A673 (cell line): ENCODE data around the gene FHIT. TPM values are rescaled to one million over a fixed set of nuclear protein-coding genes. Genes with fewer than 3 reads are reported as not detected.

ENCODE experiments used
- BruUV-seq: library from RNA; stranded (reverse); fragments of 400-500 nt; replicated peaks from 2 replicates; lab custom pipeline; 2021; lab: Mats Ljungman, UMichigan
- CTCF ChIA-PET: fragments of 300-600 bp; sonication (Branson Sonifier 250); formaldehyde crosslinking; loops from one replicate; lab custom pipeline; 2022; ENCODE audit warnings: antibody characterized with exemption; lab: Charles Lee
- POLR2A ChIA-PET: fragments of 300-600 bp; sonication (Branson Sonifier 250); formaldehyde crosslinking; loops from one replicate; lab custom pipeline; 2022; ENCODE audit warnings: antibody characterized with exemption; ENCODE audit not compliant: low non-redundant PET; lab: Charles Lee
- DNase-seq: peaks from one replicate; pipeline ENCODE4 v3.0.0-alpha.2; 2015; ENCODE audit warnings: low spot score
- H3K27ac ChIP-seq: fragments of 200-600 bp; sonication (generic); 2 replicates; pipeline ENCODE4 v1.5.1; 2016; ENCODE audit warnings: mixed run types, low read depth, mild to moderate bottlenecking, mixed read lengths, antibody characterized with exemption, low read length; ENCODE audit not compliant: poor library complexity, severe bottlenecking
- H3K27me3 ChIP-seq: fragments of 200-600 bp; sonication (generic); replicated peaks from 2 replicates; pipeline ENCODE4 v1.6.1; 2017; ENCODE audit warnings: mixed run types, low read depth, mild to moderate bottlenecking, mixed read lengths, antibody characterized with exemption, low read length; ENCODE audit not compliant: insufficient read depth, poor library complexity
- H3K36me3 ChIP-seq: fragments of 200-600 bp; sonication (generic); 2 replicates; pipeline ENCODE4 v1.6.1; 2016; ENCODE audit warnings: mixed run types, mild to moderate bottlenecking, mixed read lengths, antibody characterized with exemption, low read length; ENCODE audit not compliant: insufficient read depth, poor library complexity, severe bottlenecking
- H3K4me1 ChIP-seq: fragments of 200-600 bp; sonication (generic); 2 replicates; pipeline ENCODE4 v1.6.1; 2017; ENCODE audit warnings: mixed run types, mild to moderate bottlenecking, mixed read lengths, antibody characterized with exemption, low read length; ENCODE audit not compliant: insufficient read depth, poor library complexity, severe bottlenecking
- H3K4me3 ChIP-seq: fragments of 200-600 bp; sonication (generic); 2 replicates; pipeline ENCODE4 v1.5.1; 2016; ENCODE audit warnings: low read depth, mixed run types, mild to moderate bottlenecking, mixed read lengths, low read length; ENCODE audit not compliant: poor library complexity, severe bottlenecking
- H3K9me3 ChIP-seq: fragments of 200-600 bp; sonication (generic); 2 replicates; pipeline ENCODE4 v1.6.1; 2016; ENCODE audit warnings: mixed run types, low read depth, mild to moderate bottlenecking, mixed read lengths, antibody characterized with exemption, low read length; ENCODE audit not compliant: poor library complexity, severe bottlenecking
- CTCF ChIP-seq: fragments of 300-800, 200-600 bp; sonication (generic); conservative IDR thresholded peaks from 2 replicates; pipeline ENCODE4 v1.5.1; 2017; ENCODE audit warnings: low read depth, mild to moderate bottlenecking, antibody characterized with exemption, low read length, moderate library complexity, mixed read lengths
- EZH2 ChIP-seq: fragments of 200-600 bp; sonication (generic); IDR thresholded peaks from 2 replicates; pipeline ENCODE4 v1.6.1; 2017; ENCODE audit warnings: borderline replicate concordance, low read depth, mild to moderate bottlenecking, mixed read lengths, antibody characterized with exemption, low read length; ENCODE audit not compliant: poor library complexity, severe bottlenecking
- intact Hi-C: fragments of 100-400 bp; cut with micrococcal nuclease; formaldehyde crosslinking; loops from one replicate; pipeline ENCODE4 v1.10.0; 2022; ENCODE audit not compliant: unreplicated experiment
- total RNA-seq: library from RNA; stranded (reverse); gene quantifications from 2 replicates; pipeline ENCODE4 v1.2.3, GENCODE V29; 2021

The FHIT gene
- total RNA-seq, 1 experiment from 2014 or later, result not detected

- no TSS peak for BruUV-seq
- TF ChIP-seq CTCF, result no peak
- TF ChIP-seq EZH2, result no peak
- H3K36me3 ChIP-seq, result no peaks in the 10 kb centered on the region
Observed at GRCh38 chr3:60772584-60772983, 478.7 kb downstream of the FHIT start.

GRCh38 chr3:60771766-60772165, 479.5 kb downstream of the FHIT start:
- intact Hi-C loops, result no loop called here
- ChIA-PET CTCF (no interaction called here), POLR2A (no interaction called here)
- no peak overlapping the region for H3K27ac ChIP-seq
- DNase-seq, result no peak
- TF ChIP-seq EZH2 (no peak), CTCF (no peak)
- no peak overlapping the region for H3K4me3 ChIP-seq
- no TSS peak for BruUV-seq
- H3K36me3 ChIP-seq, result no peaks in the 10 kb centered on the region
- H3K9me3 ChIP-seq, result no peaks in the 10 kb centered on the region
- H3K27me3 ChIP-seq, result no peaks in the 10 kb centered on the region
- no peaks in the 10 kb centered on the region for H3K4me1 ChIP-seq

More at GRCh38 chr3:60772584-60772983, 478.7 kb downstream of the FHIT start:
- H3K4me3 ChIP-seq, result no peak overlapping the region
- intact Hi-C loops, result no loop called here
- ChIA-PET CTCF (no interaction called here), POLR2A (no interaction called here)
- no peaks in the 10 kb centered on the region for H3K9me3 ChIP-seq
- H3K27me3 ChIP-seq, result no peaks in the 10 kb centered on the region
- no peak overlapping the region for H3K27ac ChIP-seq
- H3K4me1 ChIP-seq, result no peaks in the 10 kb centered on the region
- no peak for DNase-seq

GRCh38 chr3:60770532-60770931, 480.7 kb downstream of the FHIT start:
- DNase-seq, result no peak
- Histone ChIP-seq H3K4me3 (no peak overlapping the region), H3K27me3 (no peaks in the 10 kb centered on the region), H3K27ac (no peak overlapping the region), H3K4me1 (no peaks in the 10 kb centered on the region), H3K9me3 (no peaks in the 10 kb centered on the region), H3K36me3 (no peaks in the 10 kb centered on the region)
- intact Hi-C loops, result no loop called here
- CTCF ChIA-PET, result no interaction called here
- no TSS peak for BruUV-seq
- no peak for TF ChIP-seq EZH2
- TF ChIP-seq CTCF, result no peak
- POLR2A ChIA-PET, result no interaction called here
